ENCODE measurements around the gene NRDE2.
A peak's percentile ranks its signal among the peaks of the same experiment; 100 is the strongest.

The NRDE2 gene

DNA sequence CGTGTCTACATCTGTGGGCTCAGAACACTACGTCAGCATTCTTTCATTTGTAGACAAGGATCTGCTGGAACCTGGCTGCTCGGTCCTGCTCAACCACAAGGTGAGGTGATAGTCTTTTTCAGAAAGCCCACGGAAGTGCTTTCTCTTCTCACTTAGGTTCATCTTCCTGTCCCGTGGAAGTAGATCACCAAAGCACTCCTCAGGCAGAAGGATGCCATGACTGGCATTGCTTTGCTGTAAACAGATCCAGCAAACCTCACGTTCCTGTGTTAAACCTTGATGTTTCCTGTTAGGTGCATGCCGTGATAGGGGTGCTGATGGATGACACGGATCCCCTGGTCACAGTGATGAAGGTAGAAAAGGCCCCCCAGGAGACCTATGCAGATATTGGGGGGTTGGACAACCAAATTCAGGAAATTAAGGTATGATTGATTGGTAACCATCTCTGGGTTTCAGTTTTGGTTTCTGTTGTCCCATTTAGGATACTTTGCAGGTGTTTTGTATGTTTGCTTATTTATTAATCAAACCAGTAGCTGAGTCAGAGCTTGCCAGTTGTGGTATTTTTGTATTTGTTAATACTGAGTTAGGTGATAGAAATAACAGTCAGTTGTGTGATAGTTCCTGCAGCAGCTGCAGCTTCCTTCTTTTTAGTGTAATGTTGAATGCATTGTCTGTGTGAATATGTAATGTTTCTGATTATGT is 67.8 kb downstream of the NRDE2 start:
- Histone ChIP-seq H3K4me3 (ENCODE audit: low read length) (no peak overlapping the region), H3K18ac (ENCODE audit: low read length) (no peak overlapping the region), H3K56ac (ENCODE audit: low read length) (no peak overlapping the region), H4K5ac (ENCODE audit: low read length) (no peak overlapping the region), H3K36me3 (ENCODE audit: control insufficient read depth, insufficient read depth, low read length) (peaks cover 14% of the 10 kb centered on the region), H3K23ac (ENCODE audit: low read length) (no peak overlapping the region), H3K27me3 (ENCODE audit: insufficient read depth, low read length, poor library complexity) (no peaks in the 10 kb centered on the region), H3K4me2 (ENCODE audit: low read length) (no peak overlapping the region), H3K4me1 (ENCODE audit: control insufficient read depth, low read depth, low read length) (no peaks in the 10 kb centered on the region), H2AK5ac (ENCODE audit: low read length) (no peak overlapping the region), H4K8ac (ENCODE audit: low read depth, low read length) (no peak overlapping the region), H3K9ac (ENCODE audit: low read length) (no peak overlapping the region), H2BK15ac (replicated peaks; ENCODE audit: low read depth) (no peak overlapping the region), H2BK120ac (ENCODE audit: low read depth, low read length) (no peak overlapping the region), H3K27ac (ENCODE audit: low read depth, low read length) (no peak overlapping the region), H2BK5ac (ENCODE audit: low read length) (no peak overlapping the region), H3K79me1 (ENCODE audit: low read length) (peaks cover 3% of the 10 kb centered on the region), H3K79me2 (ENCODE audit: control insufficient read depth, insufficient read depth, low read length) (peaks cover 2% of the 10 kb centered on the region), H3K4ac (ENCODE audit: low read depth, low read length) (no peak overlapping the region)
- no peak for DNase-seq
- WGBS (ENCODE audit: extremely low coverage, insufficient coverage, low lambda C conversion rate), result no CpG with 5 or more reads among the region's 8 CpGs

DNA sequence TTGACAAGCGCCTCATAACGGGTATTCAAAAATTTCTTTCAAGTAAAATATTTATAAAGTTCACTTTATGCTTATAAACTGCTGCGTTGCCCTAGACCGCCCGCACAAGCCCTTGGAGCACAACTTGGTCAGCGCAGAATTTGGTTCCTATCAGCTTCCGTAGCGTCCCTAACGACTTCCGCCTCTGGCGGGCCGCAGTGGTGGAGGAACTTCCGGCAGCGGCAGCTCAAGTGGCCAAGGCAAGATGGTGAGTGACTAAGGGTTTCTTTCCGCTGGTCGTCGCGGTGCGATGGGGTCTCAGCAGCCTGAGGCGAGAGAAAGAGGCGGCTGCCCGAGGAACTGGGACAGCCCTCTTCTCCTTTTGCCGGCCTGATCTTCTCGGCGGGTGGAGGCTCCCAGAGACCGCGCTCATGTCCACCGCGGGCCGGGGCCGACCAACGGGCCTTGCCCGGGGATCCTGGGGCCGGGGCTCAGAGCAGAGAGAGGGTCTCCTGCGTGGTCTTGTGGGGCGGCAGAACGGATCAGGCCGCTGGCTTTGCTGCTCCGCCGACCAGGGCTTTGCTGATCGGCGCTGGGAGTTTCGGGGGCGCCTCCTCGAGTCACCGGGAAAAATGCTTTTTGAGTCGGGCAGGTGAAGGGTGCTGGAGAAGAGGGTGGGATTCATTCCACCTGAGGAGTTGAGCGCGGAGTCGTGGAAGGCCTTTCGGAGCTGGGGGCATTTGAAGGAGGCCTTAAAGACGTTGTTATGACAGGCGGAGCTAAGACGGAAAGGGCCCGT is 75.2 kb downstream of the NRDE2 start, which contains the start of gene PSMC1:
Gene PSMC1, plus strand, starts transcription at position 200 of the 778 bp plus-strand sequence. Its CDS starts 45 bp downstream, at position 245.
- Histone ChIP-seq H2BK120ac (ENCODE audit: low read depth, low read length) (no peak within 1 kb of the TSS), H3K4me3 (ENCODE audit: low read length) (peak within 1 kb of the TSS; percentile 96), H3K79me1 (ENCODE audit: low read length) (peaks cover 9% of the 10 kb centered on the region), H3K4ac (ENCODE audit: low read depth, low read length) (peak within 1 kb of the TSS; percentile 82), H2BK5ac (ENCODE audit: low read length) (no peak within 1 kb of the TSS), H3K27ac (ENCODE audit: low read depth, low read length) (peak within 1 kb of the TSS; percentile 54), H3K56ac (ENCODE audit: low read length) (peak within 1 kb of the TSS; percentile 97), H3K4me1 (ENCODE audit: control insufficient read depth, low read depth, low read length) (no peaks in the 10 kb centered on the region), H3K23ac (ENCODE audit: low read length) (peak within 1 kb of the TSS; percentile 74), H3K36me3 (ENCODE audit: control insufficient read depth, insufficient read depth, low read length) (peaks cover 4% of the 10 kb centered on the region), H3K4me2 (ENCODE audit: low read length) (peak within 1 kb of the TSS; percentile 97), H4K5ac (ENCODE audit: low read length) (peak within 1 kb of the TSS; percentile 99), H4K8ac (ENCODE audit: low read depth, low read length) (peak within 1 kb of the TSS; percentile 94), H2AK5ac (ENCODE audit: low read length) (no peak within 1 kb of the TSS), H3K79me2 (ENCODE audit: control insufficient read depth, insufficient read depth, low read length) (peaks cover 27% of the 10 kb centered on the region), H3K27me3 (ENCODE audit: insufficient read depth, low read length, poor library complexity) (no peaks in the 10 kb centered on the region), H3K18ac (ENCODE audit: low read length) (peak within 1 kb of the TSS; percentile 52), H2BK15ac (replicated peaks; ENCODE audit: low read depth) (no peak within 1 kb of the TSS), H3K9ac (ENCODE audit: low read length) (peak within 1 kb of the TSS; percentile 98)
- no CpG with 5 or more reads among the region's 55 CpGs for WGBS (ENCODE audit: extremely low coverage, insufficient coverage, low lambda C conversion rate)
- peak; percentile 97 for DNase-seq

DNA sequence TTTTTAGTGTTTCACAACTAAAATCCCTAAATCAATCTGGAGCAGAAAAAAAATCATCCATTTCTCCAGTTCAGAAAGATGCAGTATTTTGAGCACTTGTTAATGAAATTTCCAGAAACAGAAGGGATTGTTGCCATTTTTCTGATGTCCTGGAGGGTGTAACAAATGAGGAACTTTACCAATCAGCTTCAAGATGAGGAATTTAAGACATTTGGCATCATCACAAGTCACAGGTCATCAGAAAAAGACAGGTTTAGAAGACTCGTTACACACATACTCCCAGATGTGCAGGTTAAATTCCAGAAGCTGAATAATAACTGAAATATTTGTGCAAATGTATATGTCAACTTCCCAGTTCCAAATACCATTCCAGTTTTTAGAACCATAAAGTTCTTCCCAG is 75.9 kb downstream of the NRDE2 start:
- Histone ChIP-seq H3K23ac (ENCODE audit: low read length) (no peak overlapping the region), H3K4me3 (ENCODE audit: low read length) (no peak overlapping the region), H3K4me1 (ENCODE audit: control insufficient read depth, low read depth, low read length) (no peaks in the 10 kb centered on the region), H4K8ac (ENCODE audit: low read depth, low read length) (peak overlapping the region; percentile 94), H3K36me3 (ENCODE audit: control insufficient read depth, insufficient read depth, low read length) (peaks cover 2% of the 10 kb centered on the region), H2BK15ac (replicated peaks; ENCODE audit: low read depth) (no peak overlapping the region), H2AK5ac (ENCODE audit: low read length) (no peak overlapping the region), H4K5ac (ENCODE audit: low read length) (peak overlapping the region; percentile 99), H3K4me2 (ENCODE audit: low read length) (no peak overlapping the region), H3K79me1 (ENCODE audit: low read length) (peaks cover 8% of the 10 kb centered on the region), H3K4ac (ENCODE audit: low read depth, low read length) (no peak overlapping the region), H3K56ac (ENCODE audit: low read length) (no peak overlapping the region), H3K9ac (ENCODE audit: low read length) (no peak overlapping the region), H2BK120ac (ENCODE audit: low read depth, low read length) (no peak overlapping the region), H3K79me2 (ENCODE audit: control insufficient read depth, insufficient read depth, low read length) (peaks cover 27% of the 10 kb centered on the region), H3K27me3 (ENCODE audit: insufficient read depth, low read length, poor library complexity) (no peaks in the 10 kb centered on the region), H3K18ac (ENCODE audit: low read length) (no peak overlapping the region), H2BK5ac (ENCODE audit: low read length) (no peak overlapping the region), H3K27ac (ENCODE audit: low read depth, low read length) (no peak overlapping the region)
- no CpG with 5 or more reads among the region's 1 CpG for WGBS (ENCODE audit: extremely low coverage, insufficient coverage, low lambda C conversion rate)
- no peak for DNase-seq

DNA sequence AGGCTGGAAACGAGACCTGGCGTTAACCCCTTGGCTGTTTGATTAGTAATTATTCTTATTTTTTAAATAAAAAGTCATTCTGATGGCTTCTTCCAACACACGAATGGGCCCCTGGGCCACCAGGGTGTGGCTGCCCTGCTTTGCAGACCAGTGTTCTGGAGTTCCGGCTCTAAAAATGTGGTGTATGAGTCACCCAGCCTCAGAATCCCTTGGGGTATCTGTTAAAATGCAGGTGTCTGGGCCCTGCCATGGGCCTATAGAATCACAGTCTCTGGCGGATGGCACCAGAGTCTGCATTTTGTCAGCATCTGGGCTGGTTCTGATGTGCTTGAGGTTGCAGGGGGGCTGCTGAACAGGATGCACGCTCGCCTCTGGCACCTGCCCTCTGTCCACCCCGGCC is 77.9 kb downstream of the NRDE2 start:
- Histone ChIP-seq H3K79me1 (ENCODE audit: low read length) (peaks cover 6% of the 10 kb centered on the region), H2AK5ac (ENCODE audit: low read length) (no peak overlapping the region), H3K4me1 (ENCODE audit: control insufficient read depth, low read depth, low read length) (no peaks in the 10 kb centered on the region), H3K27me3 (ENCODE audit: insufficient read depth, low read length, poor library complexity) (no peaks in the 10 kb centered on the region), H3K4me2 (ENCODE audit: low read length) (no peak overlapping the region), H3K56ac (ENCODE audit: low read length) (no peak overlapping the region), H3K36me3 (ENCODE audit: control insufficient read depth, insufficient read depth, low read length) (no peaks in the 10 kb centered on the region), H3K4me3 (ENCODE audit: low read length) (no peak overlapping the region), H3K27ac (ENCODE audit: low read depth, low read length) (no peak overlapping the region), H4K5ac (ENCODE audit: low read length) (no peak overlapping the region), H3K18ac (ENCODE audit: low read length) (no peak overlapping the region), H2BK120ac (ENCODE audit: low read depth, low read length) (no peak overlapping the region), H3K23ac (ENCODE audit: low read length) (no peak overlapping the region), H2BK5ac (ENCODE audit: low read length) (no peak overlapping the region), H3K9ac (ENCODE audit: low read length) (no peak overlapping the region), H3K79me2 (ENCODE audit: control insufficient read depth, insufficient read depth, low read length) (peaks cover 24% of the 10 kb centered on the region), H3K4ac (ENCODE audit: low read depth, low read length) (no peak overlapping the region), H4K8ac (ENCODE audit: low read depth, low read length) (no peak overlapping the region), H2BK15ac (replicated peaks; ENCODE audit: low read depth) (no peak overlapping the region)
- WGBS (ENCODE audit: extremely low coverage, insufficient coverage, low lambda C conversion rate), result no CpG with 5 or more reads among the region's 8 CpGs
- no peak for DNase-seq

DNA sequence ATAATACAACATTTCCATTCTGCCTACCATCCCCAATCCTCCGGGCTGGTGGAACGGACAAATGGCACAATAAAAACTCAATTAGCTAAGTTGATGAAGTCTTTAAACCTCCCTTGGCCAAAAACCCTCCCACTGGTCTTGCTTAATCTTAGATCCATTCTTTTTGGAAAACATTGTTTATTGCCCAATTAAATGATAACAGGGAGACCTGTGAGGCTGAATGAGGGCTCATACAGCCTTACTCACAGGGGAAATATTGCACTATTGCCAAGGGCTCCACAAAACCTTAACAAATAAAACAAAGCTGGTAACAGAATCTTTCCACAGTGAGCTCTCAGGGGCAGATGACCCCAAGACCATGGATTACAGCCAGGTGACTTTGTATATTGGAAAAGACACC is 83.1 kb downstream of the NRDE2 start:
- Histone ChIP-seq H3K27ac (ENCODE audit: low read depth, low read length) (no peak overlapping the region), H2BK5ac (ENCODE audit: low read length) (no peak overlapping the region), H3K4me1 (ENCODE audit: control insufficient read depth, low read depth, low read length) (no peaks in the 10 kb centered on the region), H3K27me3 (ENCODE audit: insufficient read depth, low read length, poor library complexity) (no peaks in the 10 kb centered on the region), H3K79me2 (ENCODE audit: control insufficient read depth, insufficient read depth, low read length) (no peaks in the 10 kb centered on the region), H4K5ac (ENCODE audit: low read length) (no peak overlapping the region), H2BK15ac (replicated peaks; ENCODE audit: low read depth) (no peak overlapping the region), H3K79me1 (ENCODE audit: low read length) (no peaks in the 10 kb centered on the region), H3K9ac (ENCODE audit: low read length) (no peak overlapping the region), H3K23ac (ENCODE audit: low read length) (no peak overlapping the region), H3K56ac (ENCODE audit: low read length) (no peak overlapping the region), H3K4me2 (ENCODE audit: low read length) (no peak overlapping the region), H3K4me3 (ENCODE audit: low read length) (no peak overlapping the region), H3K36me3 (ENCODE audit: control insufficient read depth, insufficient read depth, low read length) (no peaks in the 10 kb centered on the region), H2AK5ac (ENCODE audit: low read length) (no peak overlapping the region), H3K4ac (ENCODE audit: low read depth, low read length) (no peak overlapping the region), H4K8ac (ENCODE audit: low read depth, low read length) (no peak overlapping the region), H3K18ac (ENCODE audit: low read length) (no peak overlapping the region), H2BK120ac (ENCODE audit: low read depth, low read length) (no peak overlapping the region)
- DNase-seq, result no peak
- WGBS (ENCODE audit: extremely low coverage, insufficient coverage, low lambda C conversion rate), result no CpG with 5 or more reads among the region's 2 CpGs

Data from mesendoderm (in vitro differentiated cells).